GM12892 (cell line): Measurements from ENCODE around the gene CDKL1.

ENCODE experiments used
- POLR2A ChIP-seq: IDR thresholded peaks from 2 replicates; pipeline ENCODE4 v1.6.1; 2011; ENCODE audit warnings: low read depth, low read length, control low read depth
- POLR2AphosphoS5 ChIP-seq: IDR thresholded peaks from 2 replicates; pipeline ENCODE4 v1.6.1; 2011; ENCODE audit warnings: low read depth, low read length, control low read depth

- TF ChIP-seq POLR2A, result no peak
- no peak for TF ChIP-seq POLR2AphosphoS5
Measured at GRCh38 chr14:50432131-50432530, 35.5 kb upstream of the CDKL1 start.
